GM23338 (cell line): ENCODE data around the gene CYBA. TPM values are rescaled to one million over a fixed set of nuclear protein-coding genes. Genes with fewer than 3 reads are reported as not detected.

ENCODE experiments used
- ATAC-seq: fragments of 200-7000 bp; cut with Tn5 transposase; 3 replicates; pipeline ENCODE4 v1.9.1; 2020
- DNase-seq: peaks from one replicate; pipeline ENCODE4 v3.0.0-alpha.2; 2015; ENCODE audit warnings: low spot score
- H2AFZ ChIP-seq: fragments of 200-600 bp; sonication (generic); 2 replicates; pipeline ENCODE4 v1.8.0; 2016; ENCODE audit warnings: antibody characterized with exemption, mild to moderate bottlenecking, moderate library complexity
- H3F3A ChIP-seq: fragments of 200-600 bp; sonication (generic); replicated peaks from 2 replicates; pipeline ENCODE4 v1.8.0; 2017; ENCODE audit warnings: antibody characterized with exemption, mixed run types, low read depth
- H3K27ac ChIP-seq: fragments of 200-600 bp; sonication (generic); 2 replicates; pipeline ENCODE4 v1.6.1; 2016; ENCODE audit warnings: low read depth
- H3K27me3 ChIP-seq: fragments of 200-600 bp; sonication (generic); 2 replicates; pipeline ENCODE4 v1.8.0; 2016; ENCODE audit warnings: mild to moderate bottlenecking, mixed run types, moderate library complexity; ENCODE audit not compliant: insufficient read depth
- H3K36me3 ChIP-seq: fragments of 200-600 bp; sonication (generic); 2 replicates; pipeline ENCODE4 v1.8.0; 2016; ENCODE audit warnings: mild to moderate bottlenecking; ENCODE audit not compliant: insufficient read depth
- H3K4me1 ChIP-seq: fragments of 200-600 bp; sonication (generic); 2 replicates; pipeline ENCODE4 v1.8.0; 2016; ENCODE audit warnings: mild to moderate bottlenecking, moderate library complexity; ENCODE audit not compliant: insufficient read depth
- H3K4me2 ChIP-seq: fragments of 200-600 bp; sonication (generic); 2 replicates; pipeline ENCODE4 v1.7.1; 2017; ENCODE audit warnings: mixed run types
- H3K4me3 ChIP-seq: fragments of 200-600 bp; sonication (generic); 2 replicates; pipeline ENCODE4 v1.6.1; 2016; ENCODE audit warnings: mixed run types
- H3K79me2 ChIP-seq: fragments of 200-600 bp; sonication (generic); replicated peaks from 2 replicates; pipeline ENCODE4 v1.8.0; 2017; ENCODE audit warnings: mild to moderate bottlenecking; ENCODE audit not compliant: insufficient read depth
- H3K9me2 ChIP-seq: fragments of 200-600 bp; sonication (generic); 2 replicates; pipeline ENCODE4 v1.8.0; 2017; ENCODE audit not compliant: insufficient read depth
- H4K20me1 ChIP-seq: fragments of 200-600 bp; sonication (generic); replicated peaks from 2 replicates; pipeline ENCODE4 v1.8.0; 2017; ENCODE audit warnings: mild to moderate bottlenecking; ENCODE audit not compliant: insufficient read depth
- H3K27ac Mint-ChIP-seq: 2 replicates; pipeline ENCODE4 v1.8.0; 2020; ENCODE audit warnings: inconsistent platforms, mild to moderate bottlenecking, moderate library complexity, mixed read lengths
- H3K27me3 Mint-ChIP-seq: 3 replicates; pipeline ENCODE4 v1.8.0; 2022; ENCODE audit warnings: low read depth, mild to moderate bottlenecking, moderate library complexity, mixed read lengths, inconsistent platforms; ENCODE audit not compliant: insufficient read depth, poor library complexity
- H3K36me3 Mint-ChIP-seq: 3 replicates; pipeline ENCODE4 v1.8.0; 2021; ENCODE audit warnings: low read depth, mild to moderate bottlenecking, inconsistent platforms, moderate library complexity, mixed read lengths
- H3K4me1 Mint-ChIP-seq: 3 replicates; pipeline ENCODE4 v1.8.0; 2020; ENCODE audit warnings: mild to moderate bottlenecking, inconsistent platforms, mixed read lengths
- H3K4me3 Mint-ChIP-seq: 3 replicates; pipeline ENCODE4 v1.8.0; 2021; ENCODE audit warnings: moderate library complexity, mild to moderate bottlenecking, inconsistent platforms, mixed read lengths
- H3K9me3 Mint-ChIP-seq: 3 replicates; pipeline ENCODE4 v1.8.0; 2020; ENCODE audit warnings: moderate library complexity, mild to moderate bottlenecking, inconsistent platforms, mixed read lengths
- CREB1 ChIP-seq: fragments of 250-450 bp; sonication (Bioruptor Pico); IDR thresholded peaks from 2 replicates; pipeline ENCODE4 v1.5.0; 2020; ENCODE audit warnings: low read depth, mild to moderate bottlenecking, moderate library complexity
- CTCF ChIP-seq, 2 experiments: fragments of 200-600 bp in 1 of 2; sonication (generic) in 1 of 2; conservative IDR thresholded peaks; 2 replicates each; pipeline versions ENCODE4 v1.5.1 to v1.6.1; 2016 to 2017; ENCODE audit warnings: antibody characterized with exemption in 2 of 2, low read depth in 2 of 2, mild to moderate bottlenecking in 2 of 2, moderate library complexity in 1 of 2
- EZH2 ChIP-seq: fragments of 200-600 bp; sonication (generic); IDR thresholded peaks from one replicate; pipeline ENCODE4 v1.8.0; 2017; ENCODE audit warnings: antibody characterized with exemption, mild to moderate bottlenecking, low read depth; ENCODE audit not compliant: unreplicated experiment
- EZH2phosphoT487 ChIP-seq: fragments of 200-600 bp; sonication (generic); IDR thresholded peaks from one replicate; pipeline ENCODE4 v1.8.1; 2018; ENCODE audit warnings: antibody characterized with exemption; ENCODE audit not compliant: unreplicated experiment
- JUNB ChIP-seq: IDR thresholded peaks from one replicate; pipeline ENCODE4 v1.6.1; 2016; ENCODE audit warnings: antibody characterized with exemption; ENCODE audit not compliant: unreplicated experiment
- NANOG ChIP-seq: IDR thresholded peaks from 2 replicates; pipeline ENCODE4 v1.6.1; 2016; ENCODE audit warnings: antibody characterized with exemption, borderline replicate concordance
- POLR2AphosphoS5 ChIP-seq: IDR thresholded peaks from 2 replicates; pipeline ENCODE4 v1.6.1; 2016; ENCODE audit warnings: antibody characterized with exemption, low read depth
- REST ChIP-seq: IDR thresholded peaks from one replicate; pipeline ENCODE4 v1.6.1; 2018; ENCODE audit warnings: antibody characterized with exemption; ENCODE audit not compliant: unreplicated experiment
- STAT1 ChIP-seq: IDR thresholded peaks from one replicate; pipeline ENCODE4 v1.6.1; 2016; ENCODE audit warnings: antibody characterized with exemption; ENCODE audit not compliant: unreplicated experiment
- ZNF114 ChIP-seq: fragments of 250-450 bp; sonication (Bioruptor Pico); IDR thresholded peaks from 2 replicates; pipeline ENCODE4 v1.5.0; 2020; ENCODE audit warnings: mild to moderate bottlenecking, moderate library complexity
- ZNF331 ChIP-seq: fragments of 250-450 bp; sonication (Bioruptor Pico); IDR thresholded peaks from 2 replicates; pipeline ENCODE4 v1.5.0; 2020; ENCODE audit warnings: low read depth, mild to moderate bottlenecking, moderate library complexity
- polyA plus RNA-seq: library from polyadenylated mRNA; unstranded; fragments of >200 nt; fragmentation: Nextera tagmentation; extraction: Ambion mirVana; gene quantifications from 2 replicates; pipeline ENCODE4 v1.2.1, GENCODE V29; 2016
- total RNA-seq: library from RNA; depleted of rRNA; stranded (reverse); fragments of >200 nt; shearing (Covaris generic); gene quantifications from 2 replicates; pipeline ENCODE4 v1.2.3, GENCODE V29; 2014

Gene CYBA
- total and polyA plus RNA-seq, 2 experiments from 2014 or later, result 275 to 281 TPM

- TF ChIP-seq REST, result no peak
These were observed 1.9 kb upstream of the CYBA start (continued) for GRCh38 chr16:88652762-88653063.

GRCh38 chr16:88651989-88652761 lies 1.3 kb upstream of the CYBA start:
- H3K27ac ChIP-seq, result no peak overlapping the region
- H3K4me2 ChIP-seq, result no peak overlapping the region
- Mint-ChIP-seq H3K9me3 (no peaks in the 10 kb centered on the region), H3K36me3 (peaks cover 19% of the 10 kb centered on the region), H3K4me3 (no peak overlapping the region), H3K4me1 (peaks cover 8% of the 10 kb centered on the region; the same call in 2 of the 3 replicates), H3K27ac (no peak overlapping the region), H3K27me3 (peaks cover 4% of the 10 kb centered on the region)
- no peaks in the 10 kb centered on the region for H3K9me2 ChIP-seq
- no peaks in the 10 kb centered on the region; the same call in 1 of the 2 replicates for H3K36me3 ChIP-seq
- DNase-seq, result no peak
- H3K4me3 ChIP-seq, result no peak overlapping the region
- ATAC-seq, result no peak
- H3K79me2 ChIP-seq, result peaks cover 14% of the 10 kb centered on the region; the same call in 1 of the 2 replicates
- H2AFZ ChIP-seq, result no peak overlapping the region
- H3K27me3 ChIP-seq, result no peaks in the 10 kb centered on the region
- peaks cover 11% of the 10 kb centered on the region; the same call in 1 of the 2 replicates for H3K4me1 ChIP-seq
- peaks cover 12% of the 10 kb centered on the region; the same call in 1 of the 2 replicates for H4K20me1 ChIP-seq
- 0 out of 2 replicates have a peak, but pooled peaks cover 4% of the 10 kb centered on the region for H3F3A ChIP-seq
- no peak for TF ChIP-seq EZH2phosphoT487
- TF ChIP-seq ZNF114 (CRISPR knock-in tag), result no peak
- TF ChIP-seq CTCF (conservative IDR thresholded peaks at IDR 0.05; ENCODE audit: low read depth in 2 of 2), result no peak
- no peak for TF ChIP-seq CREB1 (CRISPR knock-in tag)
- TF ChIP-seq EZH2, result no peak
- no peak for TF ChIP-seq REST
- no peak for TF ChIP-seq POLR2AphosphoS5
- no peak for TF ChIP-seq NANOG
- no peak for TF ChIP-seq ZNF331
- TF ChIP-seq STAT1, result no peak
- TF ChIP-seq JUNB, result no peak
